GM12864 (cell line): Measurements from ENCODE around the gene RDH16.
"Not testable (repeated sequence)": the region's sequence is repeated elsewhere in the genome, so short reads cannot be mapped to it uniquely, and the experiment has no call there.

Experiments
- DNase-seq: peaks from one replicate; pipeline ENCODE4 v3.0.0-alpha.2; 2011; ENCODE audit warnings: low read depth
- H3K4me3 ChIP-seq: 2 replicates; pipeline ENCODE4 v1.5.1; 2011; ENCODE audit warnings: mild to moderate bottlenecking, low read depth, low read length, control low read depth
- CTCF ChIP-seq: IDR thresholded peaks from 2 replicates; pipeline ENCODE4 v1.5.1; 2011; ENCODE audit warnings: low read depth, mild to moderate bottlenecking, moderate library complexity, low read length, control low read depth, inconsistent platforms; ENCODE audit errors: missing control alignments

Gene RDH16

GRCh38 chr12:56927281-56927680 lies 30.1 kb downstream of the RDH16 start:
- no peak for DNase-seq
- TF ChIP-seq CTCF = no peak
- no peak overlapping the region for H3K4me3 ChIP-seq

DNA sequence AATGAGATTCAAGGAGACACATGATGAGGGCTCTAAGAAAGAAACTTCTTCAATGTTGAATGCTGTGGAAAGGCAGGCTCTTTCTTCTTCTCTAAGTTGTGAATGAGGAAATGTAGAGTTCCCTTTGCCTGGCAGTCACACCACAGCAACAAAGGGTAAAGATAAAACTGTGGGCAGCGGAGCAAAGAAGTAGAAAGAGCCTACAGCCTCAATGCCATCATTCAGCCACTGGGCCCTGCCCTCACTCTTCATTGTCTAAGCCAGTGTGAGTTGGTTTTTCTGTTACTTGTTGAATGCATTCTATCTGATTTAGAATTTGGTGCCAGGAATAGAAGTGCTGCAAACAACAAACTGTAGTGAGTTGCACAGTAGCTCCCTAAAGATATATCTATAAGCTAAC lies 35.4 kb downstream of the RDH16 start:
- H3K4me3 ChIP-seq = no peak overlapping the region
- no peak for TF ChIP-seq CTCF
- DNase-seq = no peak

- no peak for TF ChIP-seq CTCF
- DNase-seq = no peak
- H3K4me3 ChIP-seq = no peak overlapping the region
These were observed 36.1 kb downstream of the RDH16 start for GRCh38 chr12:56921346-56921745.

DNA sequence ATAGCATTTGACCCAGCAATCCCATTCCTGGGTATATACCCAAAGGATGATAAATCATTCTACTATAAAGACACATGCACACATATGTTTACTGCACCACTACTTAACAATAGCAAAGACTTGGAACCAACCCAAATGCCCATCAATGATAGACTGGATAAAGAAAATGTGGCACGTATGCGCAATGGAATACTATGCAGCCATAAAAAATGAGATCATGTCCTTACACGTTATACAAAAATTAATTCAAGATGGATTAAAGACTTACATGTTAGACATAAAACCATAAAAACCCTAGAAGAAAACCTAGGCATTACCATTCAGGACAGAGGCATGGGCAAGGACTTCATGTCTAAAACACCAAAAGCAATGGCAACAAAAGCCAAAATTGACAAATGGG lies 39.3 kb downstream of the RDH16 start:
- H3K4me3 ChIP-seq, DNase-seq: not testable (repeated sequence)

GRCh38 chr12:56916996-56917333 lies 40.4 kb downstream of the RDH16 start:
- no peak for TF ChIP-seq CTCF
- H3K4me3 ChIP-seq = no peak overlapping the region
- DNase-seq = no peak

- no peak for TF ChIP-seq CTCF
- DNase-seq = no peak
- H3K4me3 ChIP-seq = no peak overlapping the region
These were observed 41.0 kb downstream of the RDH16 start for GRCh38 chr12:56916296-56916995.

- no peak overlapping the region for H3K4me3 ChIP-seq
- no peak for TF ChIP-seq CTCF
- DNase-seq = no peak
These were observed 42.7 kb downstream of the RDH16 start for GRCh38 chr12:56914724-56915123.
